HG02885 (cell line): Measurements from ENCODE around the gene TREML1.
"Not testable (repeated sequence)": the region's sequence is repeated elsewhere in the genome, so short reads cannot be mapped to it uniquely, and the experiment has no call there.

Experiments used
- ATAC-seq: cut with Tn5 transposase; IDR thresholded peaks from one replicate; pipeline ENCODE4 v1.9.1; 2021; ENCODE audit warnings: mild to moderate bottlenecking; ENCODE audit not compliant: unreplicated experiment, poor library complexity

TREML1 gene

DNA sequence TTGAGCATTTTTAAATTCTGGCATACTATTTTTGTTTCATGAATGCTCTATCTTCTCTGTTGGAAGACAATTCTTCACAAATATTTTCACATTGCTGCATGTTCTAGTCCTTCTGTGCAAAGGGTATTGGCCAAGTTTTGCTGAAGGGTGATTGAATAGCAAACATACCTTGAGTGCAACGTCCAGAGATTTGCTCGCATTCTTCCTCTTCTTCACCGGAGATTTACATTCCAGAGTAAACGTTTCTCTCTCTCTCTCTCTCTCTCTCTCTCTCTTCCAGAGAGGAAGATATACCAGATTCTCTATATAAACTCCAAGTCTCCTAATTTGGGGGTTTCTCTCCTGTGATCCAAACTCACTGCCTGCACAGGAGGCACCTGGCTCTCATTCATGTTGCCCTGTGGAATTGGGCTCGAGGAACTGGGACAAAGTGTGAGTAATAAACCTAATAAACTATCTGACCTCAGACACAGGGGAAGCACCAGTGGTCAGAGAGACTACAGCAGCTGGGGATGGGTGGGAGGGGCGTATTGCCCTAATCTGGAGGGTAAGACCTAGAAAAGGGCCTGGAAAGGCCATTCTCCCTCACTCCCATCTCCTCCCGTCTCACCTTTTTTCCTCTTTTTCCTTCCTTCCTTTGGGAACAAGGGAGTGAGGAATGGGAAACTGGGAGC is 1.1 kb upstream of the TREML1 start:
- no peak for ATAC-seq

DNA sequence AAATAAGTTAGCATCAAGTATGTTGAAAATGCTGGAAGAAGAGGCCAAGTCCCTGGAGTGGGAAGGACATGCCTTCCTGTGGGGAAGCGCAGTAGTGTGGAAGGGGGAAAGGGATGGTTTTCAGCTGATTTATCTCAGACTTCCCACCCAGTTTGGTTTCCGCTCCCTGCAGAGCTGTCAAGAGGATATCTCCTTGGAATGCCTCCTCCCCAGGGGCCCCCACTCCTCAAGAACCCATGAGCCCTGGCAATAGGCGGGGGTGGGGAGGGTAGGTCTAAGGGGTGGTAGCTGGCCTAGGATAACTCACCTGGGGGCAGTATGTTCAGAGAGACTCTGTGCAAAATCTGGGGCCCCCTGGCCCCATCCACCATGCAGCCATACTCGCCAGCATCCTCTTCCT is 696 bp downstream of the TREML1 start:
- no peak for ATAC-seq

DNA sequence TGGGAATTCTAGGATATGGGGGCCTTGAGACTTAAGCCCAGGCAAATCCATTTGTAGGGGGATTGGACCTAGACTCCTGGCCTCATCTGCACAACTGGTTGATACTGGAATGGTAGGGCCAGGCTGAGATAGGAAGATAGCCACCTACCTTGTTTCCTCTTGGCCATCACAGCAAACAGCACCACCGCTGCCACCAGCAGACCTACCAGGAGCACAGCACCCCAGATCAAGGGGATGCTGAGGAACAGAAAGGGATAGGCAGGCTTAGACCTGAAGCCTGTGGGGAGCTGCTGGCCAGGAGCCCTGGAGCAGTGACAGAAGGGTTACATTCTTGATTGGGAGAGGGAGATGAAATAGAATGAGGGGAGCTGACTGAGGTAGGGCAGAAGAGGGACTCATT is 3.5 kb downstream of the TREML1 start:
- ATAC-seq, result no peak

DNA sequence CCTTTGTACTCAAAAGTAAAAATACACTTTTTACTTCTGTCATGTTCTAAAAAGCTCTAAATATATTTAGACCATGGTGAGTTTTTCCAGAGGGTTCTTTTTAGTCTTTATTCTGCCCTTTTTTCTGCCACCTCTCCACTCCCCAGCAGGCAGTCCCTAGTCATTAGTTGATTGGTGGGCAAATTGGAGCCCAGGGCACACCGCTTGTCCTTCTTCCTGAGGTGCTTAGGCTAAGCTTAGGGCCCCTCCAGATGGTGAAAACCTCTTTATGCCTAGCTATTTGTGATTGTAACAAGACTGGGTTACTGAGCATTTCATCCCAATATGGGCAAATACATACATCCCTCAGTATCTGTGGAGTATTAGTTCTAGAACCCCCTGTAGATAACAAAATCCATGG is 6.2 kb downstream of the TREML1 start:
- no peak for ATAC-seq

DNA sequence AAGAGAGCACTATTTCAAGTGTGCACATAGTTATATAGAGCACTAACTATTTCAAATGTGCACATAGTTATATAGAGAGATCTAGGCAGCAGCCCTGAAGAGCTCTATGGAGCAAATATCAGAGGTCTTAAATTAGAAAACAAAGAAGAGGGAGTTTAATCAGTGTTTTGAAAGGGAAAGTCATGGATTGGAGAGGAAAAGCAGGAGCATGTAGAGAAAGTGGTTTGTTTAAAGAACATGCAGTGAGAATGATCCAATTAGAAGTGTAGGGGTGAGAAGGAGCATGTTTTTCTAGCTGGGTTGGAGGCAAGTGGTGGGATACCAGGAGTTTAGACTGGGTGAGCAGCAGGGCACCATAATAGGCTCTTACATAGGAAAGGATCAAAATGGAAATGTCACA is 17.2 kb downstream of the TREML1 start:
- ATAC-seq, result no peak

DNA sequence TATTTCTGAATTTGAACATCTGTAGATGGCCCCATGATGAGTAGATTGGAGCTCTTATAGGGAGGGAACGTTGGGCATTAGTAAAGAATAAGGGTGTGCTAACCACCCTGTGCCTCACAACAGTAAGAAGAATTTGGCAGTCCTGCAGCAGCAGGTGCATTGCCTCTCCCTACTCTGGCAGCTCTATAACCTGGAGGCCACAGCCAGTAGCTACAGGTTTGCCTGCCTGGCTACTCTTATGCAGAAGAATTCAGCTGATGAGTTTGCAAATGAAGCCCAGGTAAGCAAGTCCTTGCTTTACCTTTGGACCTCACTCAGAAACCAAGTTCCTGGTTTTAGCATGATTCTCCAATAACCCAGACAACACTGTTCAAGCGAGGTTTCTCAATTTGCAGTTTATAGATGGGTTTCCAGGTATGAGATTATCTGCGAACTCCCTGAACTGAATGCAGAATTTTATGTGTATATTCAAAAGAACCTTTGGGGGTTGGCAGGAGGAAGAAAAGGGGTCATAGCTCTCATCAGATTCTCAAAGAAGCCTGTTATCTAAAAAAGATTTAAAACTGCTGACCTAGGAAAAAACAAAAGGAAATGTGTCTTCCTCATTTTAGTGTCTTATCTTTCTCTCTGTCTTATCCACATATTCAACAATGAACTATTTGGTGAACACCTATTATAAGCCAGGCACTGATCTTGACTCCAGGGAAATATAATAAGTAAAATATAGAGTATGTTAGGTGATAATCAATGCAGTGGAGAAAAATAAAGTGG is 18.9 kb downstream of the TREML1 start:
- ATAC-seq, result no peak

DNA sequence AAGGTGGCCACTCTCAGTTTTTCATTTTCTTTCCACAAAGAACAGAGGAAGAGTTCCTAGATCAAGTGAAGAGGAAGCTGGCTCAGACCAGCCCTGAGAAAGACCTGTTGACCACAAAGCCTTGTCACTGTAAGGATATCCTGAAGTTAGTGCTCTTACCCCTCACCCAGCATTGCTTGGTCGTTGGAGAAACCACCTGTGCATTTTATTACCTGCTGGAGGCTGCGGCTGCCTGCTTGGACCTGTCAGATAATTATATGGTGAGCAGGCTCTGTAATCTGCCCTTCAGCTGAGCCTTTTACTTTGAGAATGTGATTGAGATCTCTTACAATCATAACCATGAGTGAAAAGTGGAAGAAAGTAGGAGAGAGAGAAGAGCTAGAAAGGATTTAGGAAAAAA is 21.9 kb downstream of the TREML1 start:
- ATAC-seq, result no peak

DNA sequence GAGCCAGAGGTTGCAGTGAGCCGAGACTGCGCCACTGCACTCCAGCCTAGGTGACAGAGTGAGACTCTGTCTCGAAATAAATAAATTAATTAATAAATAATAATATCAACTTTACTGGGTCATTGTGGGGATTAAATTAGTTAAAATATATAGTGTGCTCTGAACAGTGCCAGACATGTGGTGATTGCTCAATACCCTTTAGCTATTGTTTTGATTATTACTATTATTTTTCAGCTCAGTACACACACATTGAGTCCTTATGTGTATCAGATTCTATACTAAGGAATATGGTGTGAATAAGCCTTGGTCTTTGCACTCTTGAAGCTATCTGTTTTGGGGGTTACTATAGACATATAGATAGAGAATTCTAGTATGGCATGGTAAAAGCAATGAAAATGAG is 28.9 kb downstream of the TREML1 start:
- no peak for ATAC-seq

DNA sequence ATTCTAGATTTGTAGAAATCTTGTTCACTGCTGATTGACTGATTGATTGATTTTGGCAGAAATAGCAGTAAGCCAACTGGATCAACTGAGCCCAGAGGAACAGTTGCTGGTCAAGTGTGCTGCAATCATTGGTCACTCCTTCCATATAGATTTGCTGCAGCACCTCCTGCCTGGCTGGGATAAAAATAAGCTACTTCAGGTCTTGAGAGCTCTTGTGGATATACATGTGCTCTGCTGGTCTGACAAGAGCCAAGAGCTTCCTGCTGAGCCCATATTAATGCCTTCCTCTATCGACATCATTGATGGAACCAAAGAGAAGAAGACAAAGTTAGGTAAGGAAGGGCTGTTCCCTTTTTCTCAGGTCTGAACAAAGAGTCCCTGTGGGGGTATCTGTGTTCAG is 31.2 kb downstream of the TREML1 start:
- ATAC-seq, result no peak

DNA sequence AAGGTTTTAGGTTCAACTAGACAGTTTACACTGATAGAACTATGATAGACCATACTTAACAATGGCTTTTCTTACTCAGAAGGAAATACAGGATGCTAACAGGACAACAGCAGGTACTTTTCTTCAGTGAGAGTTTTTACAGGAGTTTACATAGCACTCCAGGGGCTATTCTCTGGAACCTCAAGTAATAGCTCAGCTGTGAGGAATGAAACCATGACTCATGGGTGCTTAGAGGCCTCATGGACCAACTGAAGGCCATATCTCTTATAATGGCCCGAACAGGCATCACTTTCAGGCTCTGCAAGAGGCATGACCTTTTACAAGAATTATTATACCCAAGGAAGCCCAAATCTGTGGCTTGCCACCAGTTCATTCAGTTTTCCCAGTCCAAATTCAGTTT is 31.8 kb downstream of the TREML1 start:
- ATAC-seq, result no peak

DNA sequence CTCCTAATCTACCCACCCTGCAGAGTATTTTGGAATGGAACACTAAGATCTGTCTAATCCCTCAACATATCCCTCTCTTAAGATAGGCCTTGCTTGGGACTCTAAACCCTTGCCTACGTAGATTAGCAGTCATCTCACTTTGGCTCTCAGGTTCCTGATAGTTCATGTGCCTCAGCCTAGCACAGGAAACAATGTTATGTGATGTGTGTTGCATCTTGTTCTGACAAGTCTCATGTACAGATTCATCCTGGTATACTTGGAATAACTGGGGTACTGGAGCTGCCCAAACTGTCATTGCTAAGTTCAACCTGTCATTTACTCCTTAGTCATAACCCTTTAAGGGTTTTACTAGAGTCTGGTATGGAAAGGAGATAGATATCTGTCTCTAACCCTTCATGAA is 34.1 kb downstream of the TREML1 start:
- no peak for ATAC-seq

DNA sequence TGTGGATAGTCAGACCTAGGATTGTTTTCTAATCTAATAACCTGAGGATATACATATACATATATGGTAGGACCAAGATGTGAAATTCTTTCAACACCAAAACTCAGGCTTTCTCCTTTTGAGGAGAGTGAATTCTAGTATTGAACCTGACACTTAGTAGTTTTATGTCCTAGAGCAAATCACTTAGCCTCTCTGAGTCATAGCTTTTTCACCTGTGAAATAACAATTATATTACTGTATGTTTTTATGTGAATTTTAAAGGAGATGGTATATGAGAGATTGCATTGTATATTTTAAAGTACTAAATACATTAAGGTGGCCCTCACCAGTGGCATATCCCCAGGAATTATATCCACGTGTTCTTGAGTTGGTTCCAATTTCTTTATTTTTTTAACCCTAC is 34.6 kb downstream of the TREML1 start:
- ATAC-seq, result no peak

DNA sequence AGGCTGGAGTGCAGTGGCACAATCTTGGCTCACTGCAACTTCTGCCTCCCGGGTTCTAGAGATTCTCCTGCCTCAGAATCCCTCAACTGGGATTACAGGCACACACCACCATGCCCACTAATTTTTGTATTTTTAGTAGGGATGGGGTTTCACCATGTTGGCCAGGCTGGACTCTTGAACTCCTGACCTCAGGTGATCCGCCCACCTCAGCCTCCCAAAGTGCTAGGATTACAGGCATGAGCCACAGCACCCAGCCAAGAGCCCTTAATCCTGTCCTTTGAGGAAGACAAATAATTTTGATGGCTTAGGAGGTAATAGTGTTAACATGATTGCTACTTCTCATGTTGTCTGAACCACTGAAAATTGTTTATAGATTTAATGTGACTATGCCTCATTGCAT is 39.1 kb downstream of the TREML1 start:
- ATAC-seq, result not testable (repeated sequence)

DNA sequence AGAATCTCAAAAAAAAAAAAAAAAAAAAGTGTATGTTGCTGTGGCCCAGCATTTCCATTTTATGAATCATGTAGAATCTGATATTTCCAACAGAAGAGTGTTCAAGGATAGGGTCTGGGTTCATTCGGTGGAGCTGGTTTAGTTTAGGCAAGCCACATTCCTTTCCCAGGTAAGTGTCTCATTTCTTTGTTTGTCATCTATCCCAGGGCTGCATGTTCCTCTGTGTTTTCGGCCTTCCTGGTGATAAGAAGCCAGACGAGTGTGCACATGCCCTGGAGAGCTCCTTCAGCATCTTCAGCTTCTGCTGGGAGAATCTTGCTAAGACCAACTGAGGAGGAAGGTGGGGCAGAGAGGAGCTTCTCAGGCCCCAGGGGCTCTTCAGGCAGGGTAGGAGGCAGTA is 43.1 kb downstream of the TREML1 start:
- ATAC-seq, result no peak

DNA sequence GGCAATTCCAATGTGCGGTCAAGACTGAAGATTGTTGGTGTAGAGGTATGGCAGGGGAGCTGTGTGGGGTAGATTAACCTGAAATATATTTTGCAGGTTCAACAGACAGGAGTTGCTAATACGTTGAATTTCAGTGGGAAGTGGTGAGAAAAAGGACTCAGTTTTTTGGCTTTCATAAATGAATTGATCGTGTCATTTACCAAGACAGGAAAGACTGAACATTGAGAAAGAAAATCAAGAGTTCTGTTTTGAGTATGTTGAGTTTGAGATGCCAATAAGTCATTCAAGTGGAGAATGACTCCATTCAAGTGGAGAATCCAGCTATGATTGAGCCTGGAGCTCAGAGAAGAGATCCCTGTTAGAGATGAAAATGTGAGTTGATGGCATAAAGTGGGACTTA is 50.3 kb downstream of the TREML1 start:
- ATAC-seq, result no peak

DNA sequence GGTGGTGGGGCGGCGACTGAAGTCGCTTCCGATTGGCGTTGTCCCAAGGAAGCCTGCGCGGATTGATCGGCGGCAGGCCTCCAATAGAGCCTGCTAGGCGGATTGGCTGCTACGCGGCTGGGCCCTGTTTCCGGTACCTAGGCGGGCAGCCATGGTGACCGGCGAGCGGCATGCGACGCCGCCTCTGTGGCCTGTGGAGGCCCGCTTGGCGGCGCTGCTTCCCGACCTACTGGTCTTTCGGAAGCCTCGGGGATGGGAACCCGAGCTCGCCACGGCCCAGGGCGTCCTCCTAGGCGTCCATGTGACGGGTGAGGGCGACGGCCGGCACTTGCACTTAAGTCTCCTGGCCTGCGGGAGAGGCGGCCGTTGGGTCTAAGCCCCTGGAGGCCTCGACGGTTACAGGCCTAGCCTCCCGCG is 53.3 kb downstream of the TREML1 start:
- no peak for ATAC-seq
